BLaER1 treated with 17β-estradiol and CSF1 and Interleukin-3, amounts not matched to agents 10 nM and 100 nM (cell line): ENCODE measurements around the gene MSANTD3.

Source experiments
- H3K27ac ChIP-seq, 11 experiments: shearing (Covaris generic); formaldehyde crosslinking; 2 replicates each; pipeline ENCODE4 v1.8.1; 2022
- H3K27me3 ChIP-seq, 11 experiments: shearing (Covaris generic); formaldehyde crosslinking; 2 replicates each; pipeline ENCODE4 v1.8.1; 2022
- H3K36me3 ChIP-seq, 11 experiments: shearing (Covaris generic); formaldehyde crosslinking; 2 replicates each; pipeline ENCODE4 v1.8.1; 2022
- H3K4me1 ChIP-seq, 10 experiments: shearing (Covaris generic); formaldehyde crosslinking; 2 replicates each; pipeline ENCODE4 v1.8.1; 2022
- H3K4me2 ChIP-seq, 11 experiments: shearing (Covaris generic); formaldehyde crosslinking; 2 replicates each; pipeline ENCODE4 v1.8.1; 2022
- H3K4me3 ChIP-seq, 10 experiments: shearing (Covaris generic); formaldehyde crosslinking; 2 replicates each; pipeline ENCODE4 v1.8.1; 2022
- H3K9ac ChIP-seq, 11 experiments: shearing (Covaris generic); formaldehyde crosslinking; 2 replicates each; pipeline ENCODE4 v1.8.1; 2022
- H3K9me3 ChIP-seq, 11 experiments: shearing (Covaris generic); formaldehyde crosslinking; replicated peaks in 1 of 11; 2 replicates each; pipeline ENCODE4 v1.8.1; 2022
- H4K20me1 ChIP-seq, 11 experiments: shearing (Covaris generic); formaldehyde crosslinking; 2 replicates each; pipeline ENCODE4 v1.8.1; 2022
- Cebpa-rat ChIP-seq, 11 experiments: shearing (Covaris generic); IDR thresholded peaks; 2 replicates each; pipeline ENCODE4 v1.8.1; 2022

The MSANTD3 gene

GRCh38 chr9:100474924-100475276 is 48.0 kb downstream of the MSANTD3 start:
- Histone ChIP-seq H3K27me3 (peaks cover 0 to 3% (median 0%) of the 10 kb centered on the region in 11 experiments; a peak in 2 of 22 replicates), H3K9ac (peak overlapping the region in 2 of 11 experiments; percentile 89 to 90; a peak in 6 of 22 replicates), H3K9me3 (peaks cover 5 to 18% (median 11%) of the 10 kb centered on the region in 11 experiments; a peak in 20 of 22 replicates), H3K4me3 (peak overlapping the region in 5 of 10 experiments; percentile 78 to 95 (median 91); a peak in 8 of 20 replicates), H3K4me2 (peak overlapping the region in 9 of 11 experiments; percentile 74 to 93 (median 90); a peak in 17 of 22 replicates), H3K4me1 (peaks cover 0 to 24% (median 13%) of the 10 kb centered on the region in 10 experiments; a peak in 15 of 20 replicates), H3K27ac (peak overlapping the region in 1 of 11 experiments; percentile 48; a peak in 1 of 22 replicates), H4K20me1 (peaks cover 0 to 5% (median 0%) of the 10 kb centered on the region in 11 experiments; a peak in 1 of 22 replicates), H3K36me3 (peaks cover 0 to 18% (median 0%) of the 10 kb centered on the region in 11 experiments; a peak in 4 of 22 replicates)
- TF ChIP-seq Cebpa-rat (IDR thresholded peaks at IDR 0.05) = no peak

DNA sequence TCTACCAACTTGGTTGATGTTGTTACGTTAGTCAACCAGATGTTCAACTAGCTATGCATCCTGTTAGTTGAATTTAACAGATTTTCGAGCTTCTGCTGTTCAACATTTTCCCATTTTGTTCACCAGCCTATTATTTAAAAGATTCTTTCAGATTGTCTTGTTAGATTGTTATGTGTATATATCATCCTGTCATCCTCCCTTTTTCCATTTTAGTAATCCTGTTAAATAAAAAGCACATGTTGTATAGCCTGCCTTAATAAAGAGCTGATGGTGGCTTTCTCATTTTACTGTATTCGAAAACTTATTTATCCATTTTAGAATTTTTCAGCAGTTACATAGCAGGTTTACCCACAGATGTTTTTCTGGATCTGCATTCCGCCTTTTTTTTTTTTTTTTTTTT is 50.3 kb downstream of the MSANTD3 start:
- no peak for TF ChIP-seq Cebpa-rat (IDR thresholded peaks at IDR 0.05)
- peaks cover 0 to 24% (median 4%) of the 10 kb centered on the region in 11 experiments; a peak in 5 of 22 replicates for H3K36me3 ChIP-seq
- H3K9me3 ChIP-seq = peaks cover 6 to 27% (median 16%) of the 10 kb centered on the region in 11 experiments; a peak in 20 of 22 replicates
- no peak overlapping the region for H3K9ac ChIP-seq
- peaks cover 0 to 23% (median 13%) of the 10 kb centered on the region in 10 experiments; a peak in 15 of 20 replicates for H3K4me1 ChIP-seq
- H3K27me3 ChIP-seq = peaks cover 0 to 3% (median 0%) of the 10 kb centered on the region in 11 experiments; a peak in 2 of 22 replicates
- no peak overlapping the region for H3K4me3 ChIP-seq
- no peak overlapping the region for H3K27ac ChIP-seq
- H3K4me2 ChIP-seq = no peak overlapping the region
- H4K20me1 ChIP-seq = peaks cover 0 to 5% (median 0%) of the 10 kb centered on the region in 11 experiments; a peak in 1 of 22 replicates

DNA sequence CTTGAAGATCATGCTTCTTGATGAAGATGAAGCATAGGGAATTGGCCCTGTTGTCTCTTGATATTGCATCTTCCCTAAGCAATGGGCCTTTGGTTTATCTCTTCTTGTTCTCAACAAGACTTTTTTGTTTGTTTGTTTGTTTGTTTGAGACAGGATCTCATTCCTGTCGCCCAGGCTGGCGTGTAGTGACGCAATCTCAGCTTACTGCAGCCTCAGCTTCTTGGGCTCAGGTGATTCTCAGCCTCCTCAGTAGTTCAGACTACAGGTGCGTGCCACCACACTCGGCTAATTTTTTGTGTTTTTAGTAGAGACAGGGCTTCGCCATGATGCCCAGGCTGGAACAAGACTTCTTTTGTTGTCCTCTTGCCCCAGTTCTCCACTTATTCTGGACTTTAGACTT is 51.2 kb downstream of the MSANTD3 start:
- no peak overlapping the region for H3K4me3 ChIP-seq
- peaks cover 0 to 18% (median 11%) of the 10 kb centered on the region in 10 experiments; a peak in 15 of 20 replicates for H3K4me1 ChIP-seq
- no peaks in the 10 kb centered on the region; a peak in 2 of 22 replicates for H3K27me3 ChIP-seq
- peaks cover 6 to 27% (median 16%) of the 10 kb centered on the region in 11 experiments; a peak in 20 of 22 replicates for H3K9me3 ChIP-seq
- H3K27ac ChIP-seq = no peak overlapping the region
- no peak overlapping the region for H3K4me2 ChIP-seq
- no peak overlapping the region for H3K9ac ChIP-seq
- no peak for TF ChIP-seq Cebpa-rat (IDR thresholded peaks at IDR 0.05)
- H4K20me1 ChIP-seq = peaks cover 0 to 5% (median 0%) of the 10 kb centered on the region in 11 experiments; a peak in 1 of 22 replicates
- H3K36me3 ChIP-seq = peaks cover 0 to 24% (median 4%) of the 10 kb centered on the region in 11 experiments; a peak in 5 of 22 replicates

- Histone ChIP-seq H3K4me2 (no peak overlapping the region), H3K4me1 (peaks cover 0 to 10% (median 3%) of the 10 kb centered on the region in 10 experiments; a peak in 12 of 20 replicates), H3K4me3 (no peak overlapping the region), H3K27me3 (no peaks in the 10 kb centered on the region), H4K20me1 (0 out of 22 replicates have a peak, but pooled peaks cover 0 to 2% (median 0%) of the 10 kb centered on the region in 11 experiments), H3K9ac (no peak overlapping the region), H3K9me3 (peaks cover 6 to 32% (median 21%) of the 10 kb centered on the region in 11 experiments; a peak in 20 of 22 replicates), H3K27ac (no peak overlapping the region), H3K36me3 (peaks cover 0 to 24% (median 5%) of the 10 kb centered on the region in 11 experiments; a peak in 6 of 22 replicates)
- TF ChIP-seq Cebpa-rat (IDR thresholded peaks at IDR 0.05) = no peak
Observed at GRCh38 chr9:100479820-100480219, 52.9 kb downstream of the MSANTD3 start.

GRCh38 chr9:100485196-100485595 is 58.3 kb downstream of the MSANTD3 start:
- Histone ChIP-seq H3K36me3 (peaks cover 0 to 12% (median 0%) of the 10 kb centered on the region in 11 experiments; a peak in 3 of 22 replicates), H3K4me2 (no peak overlapping the region), H3K4me3 (no peak overlapping the region), H3K9ac (no peak overlapping the region), H3K27ac (no peak overlapping the region), H4K20me1 (no peaks in the 10 kb centered on the region), H3K27me3 (no peaks in the 10 kb centered on the region), H3K9me3 (peaks cover 0 to 12% (median 6%) of the 10 kb centered on the region in 11 experiments; a peak in 10 of 22 replicates), H3K4me1 (peaks cover 0 to 13% (median 6%) of the 10 kb centered on the region in 10 experiments; a peak in 13 of 20 replicates)
- no peak for TF ChIP-seq Cebpa-rat (IDR thresholded peaks at IDR 0.05)

- H3K4me2 ChIP-seq = no peak overlapping the region
- peaks cover 0 to 10% (median 0%) of the 10 kb centered on the region in 11 experiments; a peak in 2 of 22 replicates for H3K36me3 ChIP-seq
- TF ChIP-seq Cebpa-rat (IDR thresholded peaks at IDR 0.05) = no peak
- no peak overlapping the region for H3K9ac ChIP-seq
- no peaks in the 10 kb centered on the region for H4K20me1 ChIP-seq
- H3K4me1 ChIP-seq = peaks cover 0 to 24% (median 13%) of the 10 kb centered on the region in 10 experiments; a peak in 13 of 20 replicates
- H3K27ac ChIP-seq = no peak overlapping the region
- H3K4me3 ChIP-seq = no peak overlapping the region
- peaks cover 0 to 9% (median 0%) of the 10 kb centered on the region in 11 experiments; a peak in 2 of 22 replicates for H3K9me3 ChIP-seq
- H3K27me3 ChIP-seq = no peaks in the 10 kb centered on the region
Observed at GRCh38 chr9:100486479-100487176, 59.7 kb downstream of the MSANTD3 start.

- H3K4me3 ChIP-seq = no peak overlapping the region
- no peak overlapping the region for H3K4me2 ChIP-seq
- H3K27me3 ChIP-seq = no peaks in the 10 kb centered on the region
- TF ChIP-seq Cebpa-rat (IDR thresholded peaks at IDR 0.05) = no peak
- peaks cover 0 to 34% (median 16%) of the 10 kb centered on the region in 10 experiments; a peak in 15 of 20 replicates for H3K4me1 ChIP-seq
- peaks cover 0 to 9% (median 0%) of the 10 kb centered on the region in 11 experiments; a peak in 1 of 22 replicates for H3K9me3 ChIP-seq
- H3K36me3 ChIP-seq = peaks cover 0 to 10% (median 0%) of the 10 kb centered on the region in 11 experiments; a peak in 2 of 22 replicates
- no peaks in the 10 kb centered on the region for H4K20me1 ChIP-seq
- no peak overlapping the region for H3K9ac ChIP-seq
- H3K27ac ChIP-seq = no peak overlapping the region
Observed at GRCh38 chr9:100488177-100488576, 61.2 kb downstream of the MSANTD3 start.

- Histone ChIP-seq H4K20me1 (no peaks in the 10 kb centered on the region), H3K4me2 (peak overlapping the region in 7 of 11 experiments; percentile 14 to 60 (median 49); a peak in 8 of 22 replicates), H3K36me3 (peaks cover 0 to 3% (median 0%) of the 10 kb centered on the region in 11 experiments; a peak in 1 of 22 replicates)
Observed at GRCh38 chr9:100489836-100490235, 62.9 kb downstream of the MSANTD3 start.

More at GRCh38 chr9:100489836-100490235, 62.9 kb downstream of the MSANTD3 start:
- no peak overlapping the region for H3K4me3 ChIP-seq
- no peaks in the 10 kb centered on the region for H3K27me3 ChIP-seq
- H3K27ac ChIP-seq = no peak overlapping the region
- H3K9ac ChIP-seq = 0 out of 22 replicates have a peak overlapping the region, but pooled peaks of 1 of the 11 experiments have one; percentile 9
- no peak for TF ChIP-seq Cebpa-rat (IDR thresholded peaks at IDR 0.05)
- peaks cover 0 to under 1% (median 0%) of the 10 kb centered on the region in 11 experiments; a peak in 1 of 22 replicates for H3K9me3 ChIP-seq
- peaks cover 0 to 34% (median 16%) of the 10 kb centered on the region in 10 experiments; a peak in 15 of 20 replicates for H3K4me1 ChIP-seq
